NB4 (cell line): ENCODE results near the gene CRTC1.

ENCODE experiments used
- CTCF ChIP-seq: IDR thresholded peaks from one replicate; pipeline ENCODE4 v1.5.1; 2012; ENCODE audit warnings: low read depth, low read length
- MYC ChIP-seq: IDR thresholded peaks from 2 replicates; pipeline ENCODE4 v1.6.1; 2011; ENCODE audit warnings: low read depth, low read length
- POLR2A ChIP-seq: IDR thresholded peaks from 2 replicates; pipeline ENCODE4 v1.6.1; 2011; ENCODE audit warnings: mild to moderate bottlenecking; ENCODE audit not compliant: insufficient read length; ENCODE audit errors: extremely low read depth

GRCh38 chr19:18789422-18789869, 106.0 kb downstream of the CRTC1 start:
- no peak for TF ChIP-seq CTCF
- no peak for TF ChIP-seq POLR2A
- TF ChIP-seq MYC, result no peak
